ENCODE data around the gene C16orf74. TPM values are rescaled to one million over a fixed set of nuclear protein-coding genes. Genes with fewer than 3 reads are reported as not detected.

The C16orf74 gene
- total and polyA plus RNA-seq, 7 donors: 0.60 to 8.3 (median 1.4) TPM; not detected in 1

GRCh38 chr16:85708338-85708737 is 42.6 kb downstream of the C16orf74 start:
- no peak for DNase-seq
- H3K36me3 ChIP-seq: no peaks in the 10 kb centered on the region
- H3K4me3 ChIP-seq: no peak overlapping the region
- peaks cover 0 to 6% (median 0%) of the 10 kb centered on the region in 4 donors for H3K9me3 ChIP-seq
- H3K4me1 ChIP-seq: no peaks in the 10 kb centered on the region
- 91 to 94% methylated on average over 6 of the region's 6 CpGs for WGBS, 2 donors
- intact Hi-C loops (cut with DNase I): no loop called here
- H3K27ac ChIP-seq: no peak overlapping the region
- TF ChIP-seq POLR2AphosphoS5 (IDR thresholded peaks at IDR 0.05): no peak
- TF ChIP-seq CTCF (IDR thresholded peaks at IDR 0.05): no peak
- no peak for TF ChIP-seq EP300 (IDR thresholded peaks at IDR 0.05)
- TF ChIP-seq POLR2A (IDR thresholded peaks at IDR 0.05): no peak
- H3K27me3 ChIP-seq: no peaks in the 10 kb centered on the region

- Histone ChIP-seq H3K4me1 (no peaks in the 10 kb centered on the region), H3K27ac (no peak overlapping the region), H3K9me3 (peaks cover 0 to 6% (median 0%) of the 10 kb centered on the region in 4 donors), H3K4me3 (no peak overlapping the region), H3K27me3 (no peaks in the 10 kb centered on the region), H3K36me3 (no peaks in the 10 kb centered on the region)
- DNase-seq: no peak
- TF ChIP-seq EP300 (IDR thresholded peaks at IDR 0.05) (no peak), POLR2A (IDR thresholded peaks at IDR 0.05) (no peak), CTCF (IDR thresholded peaks at IDR 0.05) (no peak), POLR2AphosphoS5 (IDR thresholded peaks at IDR 0.05) (no peak)
- intact Hi-C loops (cut with DNase I): no loop called here
- WGBS, 2 donors: 25 to 74% methylated on average over 16 of the region's 16 CpGs
Observed at GRCh38 chr16:85707528-85708095, 43.3 kb downstream of the C16orf74 start.

- Histone ChIP-seq H3K27me3 (no peaks in the 10 kb centered on the region), H3K36me3 (no peaks in the 10 kb centered on the region), H3K9me3 (no peaks in the 10 kb centered on the region), H3K27ac (no peak overlapping the region), H3K4me1 (no peaks in the 10 kb centered on the region), H3K4me3 (no peak overlapping the region)
- TF ChIP-seq CTCF (IDR thresholded peaks at IDR 0.05) (no peak), POLR2AphosphoS5 (IDR thresholded peaks at IDR 0.05) (no peak)
- 92 to 96% methylated on average over 11 of the region's 11 CpGs for WGBS, 2 donors
- intact Hi-C loops (cut with DNase I): no loop called here
- no peak for DNase-seq
Observed at GRCh38 chr16:85706449-85707034, 44.4 kb downstream of the C16orf74 start.

- H3K36me3 ChIP-seq: no peaks in the 10 kb centered on the region
- intact Hi-C loops (cut with DNase I): no loop called here
Observed at GRCh38 chr16:85704900-85705846, 45.7 kb downstream of the C16orf74 start.

More at GRCh38 chr16:85704900-85705846, 45.7 kb downstream of the C16orf74 start:
- Histone ChIP-seq H3K4me3 (no peak overlapping the region), H3K9me3 (no peaks in the 10 kb centered on the region), H3K27me3 (no peaks in the 10 kb centered on the region), H3K27ac (no peak overlapping the region), H3K4me1 (no peaks in the 10 kb centered on the region)
- WGBS, 2 donors: 86 to 91% methylated on average over 20 of the region's 20 CpGs
- TF ChIP-seq CTCF (IDR thresholded peaks at IDR 0.05) (no peak), EP300 (IDR thresholded peaks at IDR 0.05) (no peak), POLR2AphosphoS5 (IDR thresholded peaks at IDR 0.05) (no peak), POLR2A (IDR thresholded peaks at IDR 0.05) (no peak)
- DNase-seq: no peak
